Measurements from ENCODE around the gene IGF2BP2. TPM values are rescaled to one million over a fixed set of nuclear protein-coding genes. Genes with fewer than 3 reads are reported as not detected.

IGF2BP2 gene
- total and polyA plus RNA-seq, 9 of the 15 experiments (the other 6 are each of a cell fraction or from before 2014, with no cell fraction given) = 3.2 to 59.6 (median 30.5) TPM

- TF ChIP-seq BDP1 (IDR thresholded peaks at IDR 0.05; ENCODE audit: insufficient read depth, insufficient read length) = no peak
- TF ChIP-seq HNRNPUL1 (IDR thresholded peaks at IDR 0.05; ENCODE audit: low read length) = no peak
- no peak for TF ChIP-seq ETV1 (tag; conservative IDR thresholded peaks at IDR 0.05; ENCODE audit: low read depth)
- TF ChIP-seq ZBTB49 (CRISPR knock-in tag; IDR thresholded peaks at IDR 0.05; ENCODE audit: borderline replicate concordance) = no peak
- TF ChIP-seq EWSR1 (IDR thresholded peaks at IDR 0.05; ENCODE audit: borderline replicate concordance, low read depth, partially characterized antibody) = no peak
- no peak for TF ChIP-seq SIRT6 (IDR thresholded peaks at IDR 0.05; ENCODE audit: low read depth, low read length)
- no peak for TF ChIP-seq ZNF3 (CRISPR knock-in tag; IDR thresholded peaks at IDR 0.05)
- TF ChIP-seq ELF4 (CRISPR knock-in tag; IDR thresholded peaks at IDR 0.05) = no peak
- TF ChIP-seq ZNF232 (CRISPR knock-in tag; IDR thresholded peaks at IDR 0.05) = no peak
- TF ChIP-seq THAP12 (CRISPR knock-in tag; IDR thresholded peaks at IDR 0.05) = no peak
- TF ChIP-seq ZBTB33 (CRISPR knock-in tag; IDR thresholded peaks at IDR 0.05) = no peak
- TF ChIP-seq CEBPG (CRISPR knock-in tag; IDR thresholded peaks at IDR 0.05) = no peak
- TF ChIP-seq CEBPG (tag; conservative IDR thresholded peaks at IDR 0.05 in 1 of 2, IDR thresholded peaks at IDR 0.05 in 1 of 2) = peak; percentile 40 to 60; a peak in 2 of 4 replicates
- TF ChIP-seq ATF3 (IDR thresholded peaks at IDR 0.05) = peak; percentile 55; the same call in 1 of the 2 replicates
- no peak for TF ChIP-seq ATF3 (CRISPR knock-in tag; conservative IDR thresholded peaks at IDR 0.05)
- TF ChIP-seq MAFF (IDR thresholded peaks at IDR 0.05; ENCODE audit: low read length) = no peak
- Histone ChIP-seq H3K4me1 (replicated peaks in 1 of 2; ENCODE audit: control insufficient read depth in 2 of 2, insufficient read depth in 2 of 2, low read length in 2 of 2) (no peaks in the 10 kb centered on the region), H3K36me3 (ENCODE audit: control insufficient read depth, insufficient read depth, low read length) (peaks cover 20% of the 10 kb centered on the region), H3K9ac (ENCODE audit: insufficient read depth in 1 of 2, low read depth in 2 of 2, low read length in 2 of 2) (no peak overlapping the region), H3K4me2 (ENCODE audit: insufficient read depth, low read length) (no peak overlapping the region), H2AFZ (ENCODE audit: low read depth, low read length) (no peak overlapping the region), H3K27ac (ENCODE audit: extremely low read depth, low read depth, low read length) (no peak overlapping the region), H4K20me1 (replicated peaks; ENCODE audit: control insufficient read depth, insufficient read depth, low read length) (no peaks in the 10 kb centered on the region), H3K9me3 (replicated peaks; ENCODE audit: control insufficient read depth, insufficient read depth, low read depth, low read length) (no peaks in the 10 kb centered on the region), H3K9me1 (ENCODE audit: control insufficient read depth, insufficient read depth, low read length) (no peaks in the 10 kb centered on the region), H3K4me3 (no peak overlapping the region), H3K27me3 (ENCODE audit: control insufficient read depth in 2 of 2, insufficient read depth in 2 of 2, low read length in 2 of 2) (no peaks in the 10 kb centered on the region), H3K79me2 (ENCODE audit: control insufficient read depth, insufficient read depth, low read length) (peaks cover 8% of the 10 kb centered on the region; the same call in 1 of the 3 replicates)
- BruUV-seq (replicated peaks) = no TSS peak
- WGBS (ENCODE audit: insufficient coverage, low coverage, missing lambda C conversion rate) = 71% methylated on average over 3 of the region's 3 CpGs
- intact Hi-C loops (cut with micrococcal nuclease) = no loop called here
- CTCF ChIA-PET (ENCODE audit: low intra/inter-chr PET ratio) = interaction anchor here (0.7 kb wide), 1 partner anchor 100 kb away, joined by 3 read pairs; no protein-coding TSS in a partner anchor
- in situ Hi-C loops (cut with MboI) = no loop called here
- POLR2A ChIA-PET = interaction anchor here (0.6 kb wide), 1 partner anchor 366 kb away, joined by 3 read pairs; no protein-coding TSS in a partner anchor
- DNase-seq (ENCODE audit: extremely low read depth in 1 of 4, low spot score in 3 of 4) (no peak), ATAC-seq (no peak), FAIRE-seq (no peak)
Measured at GRCh38 chr3:185594073-185594472, 230.8 kb downstream of the IGF2BP2 start.
